Lower leg skin (tissue), 4 donors: ENCODE measurements around the gene ZDHHC19. TPM values are rescaled to one million over a fixed set of nuclear protein-coding genes. Genes with fewer than 3 reads are reported as not detected.

ENCODE experiments used
- DNase-seq, 2 donors: peaks; one replicate each; pipeline ENCODE4 v3.0.0-alpha.2; 2019; ENCODE audit warnings: low spot score in 2 of 2
- H3K4me3 ChIP-seq: fragments of 200-600 bp; sonication (generic); 2 replicates; pipeline ENCODE4 v1.5.1; 2017; ENCODE audit warnings: mild to moderate bottlenecking, low read depth; ENCODE audit not compliant: poor library complexity, severe bottlenecking
- CTCF ChIP-seq, 3 donors: fragments of 450-650 bp; IDR thresholded peaks; one replicate each; pipeline ENCODE4 v1.5.1; 2016; ENCODE audit warnings: antibody characterized with exemption in 3 of 3, mild to moderate bottlenecking in 3 of 3, moderate library complexity in 2 of 3
- POLR2A ChIP-seq, 2 donors: fragments of 450-650 bp; IDR thresholded peaks; one replicate each; pipeline ENCODE4 v1.6.1; 2016 to 2017; ENCODE audit warnings: antibody characterized with exemption in 2 of 2, mild to moderate bottlenecking in 1 of 2, moderate library complexity in 1 of 2
- WGBS, 2 donors: methylation state at CpG; one replicate each; pipeline ENCODE4 v1.1.5; 2018; 5-methylcytosine and 5-hydroxymethylcytosine counted together
- intact Hi-C: fragments of 100-400 bp; cut with DNase I; formaldehyde crosslinking; loops from one replicate; pipeline ENCODE4 v1.15.0; 2023; ENCODE audit warnings: low total_unique reads
- total RNA-seq, 4 donors: library from RNA; depleted of rRNA; stranded (reverse); fragments of >200 nt; gene quantifications; one replicate each; pipeline ENCODE4 v1.1.0, GENCODE V29; 2016

Gene ZDHHC19
- total RNA-seq, 4 donors from 2014 or later: not detected

DNA sequence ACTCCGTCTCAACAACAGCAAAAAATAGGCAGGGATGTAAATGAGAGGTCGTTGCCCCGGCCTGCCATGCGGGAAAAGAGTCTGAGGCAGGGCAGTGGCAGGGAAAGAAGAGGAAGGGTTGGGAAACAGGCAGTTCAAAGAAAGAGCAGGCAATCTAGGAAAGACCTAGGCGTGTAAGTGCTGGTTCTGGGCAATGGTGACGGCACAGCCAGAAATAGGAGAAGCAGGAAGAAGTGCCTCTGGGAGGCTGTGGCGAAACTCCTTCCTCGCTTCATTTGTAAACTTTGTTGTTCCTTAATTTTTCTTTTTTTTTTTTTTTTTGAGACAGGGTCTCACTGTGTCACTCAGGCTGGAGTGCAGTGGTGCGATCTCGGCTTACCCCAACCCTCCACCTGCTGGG is 9.4 kb upstream of the ZDHHC19 start:
- WGBS, 2 donors: 52 to 55% methylated on average over 10 of the region's 10 CpGs
- no peak overlapping the region for H3K4me3 ChIP-seq
- TF ChIP-seq POLR2A (IDR thresholded peaks at IDR 0.05): no peak
- TF ChIP-seq CTCF (IDR thresholded peaks at IDR 0.05): no peak
- no peak for DNase-seq
- intact Hi-C loops: no loop called here

DNA sequence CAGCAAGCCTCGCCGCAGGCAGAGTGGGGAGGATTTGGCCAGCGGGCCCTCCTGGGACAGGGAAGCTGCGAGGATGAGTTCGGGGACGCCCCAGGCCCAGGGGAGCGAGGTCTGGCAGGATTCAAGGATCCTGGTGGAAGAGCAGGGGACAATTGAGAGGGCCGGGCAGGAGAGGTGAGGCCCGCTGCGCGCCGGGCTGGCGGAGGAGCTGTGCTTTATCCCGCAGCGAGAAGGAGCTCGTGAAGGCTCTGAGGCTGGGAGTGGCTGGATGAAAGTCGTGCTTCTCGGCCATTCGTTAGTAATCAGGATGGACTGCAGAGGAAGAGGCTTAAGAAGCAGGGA is 8.7 kb upstream of the ZDHHC19 start:
- no peak overlapping the region for H3K4me3 ChIP-seq
- WGBS, 2 donors: 85 to 90% methylated on average over 19 of the region's 19 CpGs
- no peak for DNase-seq
- TF ChIP-seq POLR2A (IDR thresholded peaks at IDR 0.05) (no peak), CTCF (IDR thresholded peaks at IDR 0.05) (no peak)
- intact Hi-C loops: no loop called here

DNA sequence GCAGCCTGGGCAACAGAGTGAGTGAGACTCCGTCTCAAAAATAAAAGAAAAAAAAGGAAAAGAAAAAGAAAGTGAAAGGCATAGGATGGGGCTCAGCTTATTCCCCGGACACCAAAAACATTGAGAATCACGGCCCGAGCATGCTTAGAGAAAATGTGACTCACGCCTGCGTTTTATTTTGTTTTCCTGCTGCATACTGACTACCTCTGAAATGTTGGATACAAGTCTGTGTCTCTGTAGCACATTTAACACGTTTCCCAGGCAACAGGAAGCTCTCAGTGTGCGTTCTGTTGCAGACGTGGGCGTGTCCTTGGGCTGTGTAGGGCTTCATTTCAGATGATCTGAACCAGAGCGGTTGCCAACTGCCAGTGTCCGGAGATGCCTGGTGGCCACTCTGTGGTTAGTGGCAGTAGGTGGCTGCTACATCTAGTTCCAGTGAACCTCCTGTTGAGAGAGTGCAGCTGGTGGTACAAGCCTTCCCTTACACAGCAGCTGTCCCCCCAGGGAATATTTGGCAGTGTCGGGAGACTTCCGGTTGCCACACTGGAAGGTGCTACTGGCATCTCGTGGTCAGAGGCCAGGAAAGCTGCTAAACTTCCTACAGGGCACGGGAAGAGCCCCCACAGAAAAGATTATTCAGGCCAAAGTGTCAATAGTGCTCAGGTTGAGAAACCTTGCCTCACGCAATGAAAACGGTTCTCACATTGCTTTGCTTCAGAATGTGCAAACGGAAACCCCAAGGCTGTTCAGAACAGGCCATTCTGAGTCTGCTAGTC is 8.2 kb upstream of the ZDHHC19 start:
- TF ChIP-seq CTCF (IDR thresholded peaks at IDR 0.05): no peak
- TF ChIP-seq POLR2A (IDR thresholded peaks at IDR 0.05): no peak
- DNase-seq: peak in 1 of 2 donors; percentile 54
- intact Hi-C loops: no loop called here
- WGBS, 2 donors: 7 to 12% methylated on average over 19 of the region's 19 CpGs
- no peak overlapping the region for H3K4me3 ChIP-seq

DNA sequence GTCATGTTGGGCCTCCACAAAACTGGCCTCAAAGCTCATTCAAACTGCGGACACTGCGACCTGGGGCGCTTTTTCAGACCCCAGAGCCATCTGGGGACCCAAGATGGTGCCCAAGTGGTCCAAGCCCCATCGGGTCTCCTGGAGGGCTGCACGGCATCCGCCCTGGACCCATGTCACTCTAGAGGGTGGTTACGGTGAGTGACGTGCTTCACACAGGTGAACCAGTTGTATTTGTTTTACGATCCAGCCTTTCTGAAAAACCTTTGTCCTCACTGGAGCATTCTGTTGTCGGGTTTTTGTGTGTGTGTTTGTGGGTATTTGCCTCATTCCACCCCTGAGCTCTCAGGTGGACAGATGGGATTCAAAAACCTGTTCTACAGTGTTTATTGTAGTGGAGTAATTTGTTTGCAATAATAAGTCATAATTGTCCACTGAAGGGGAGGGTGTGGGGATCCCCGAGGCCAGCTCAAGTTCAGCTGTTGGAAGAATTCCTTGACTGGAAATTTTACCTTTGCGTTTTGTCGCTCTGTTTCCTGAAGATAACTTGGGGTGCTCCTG is 7.0 kb upstream of the ZDHHC19 start:
- intact Hi-C loops: no loop called here
- WGBS, 2 donors: 92 to 94% methylated on average over 13 of the region's 13 CpGs
- DNase-seq: no peak
- no peak for TF ChIP-seq CTCF (IDR thresholded peaks at IDR 0.05)
- no peak for TF ChIP-seq POLR2A (IDR thresholded peaks at IDR 0.05)
- H3K4me3 ChIP-seq: no peak overlapping the region

- no peak for DNase-seq
- 90 to 93% methylated on average over 12 of the region's 12 CpGs for WGBS, 2 donors
- H3K4me3 ChIP-seq: no peak overlapping the region
- TF ChIP-seq CTCF (IDR thresholded peaks at IDR 0.05) (no peak), POLR2A (IDR thresholded peaks at IDR 0.05) (no peak)
- intact Hi-C loops: no loop called here
These were observed 6.3 kb upstream of the ZDHHC19 start for GRCh38 chr3:196217307-196218154.
